ENCODE measurements around the gene RNASE13. TPM values are rescaled to one million over a fixed set of nuclear protein-coding genes. Genes with fewer than 3 reads are reported as not detected.

RNASE13 gene
- total RNA-seq, 1 experiment from 2014 or later = not detected

GRCh38 chr14:21054123-21054767 is 19.6 kb upstream of the RNASE13 start:
- no peaks in the 10 kb centered on the region for H3K9me3 ChIP-seq (ENCODE audit: control insufficient read depth, low read depth, low read length)
- H4K20me1 ChIP-seq (ENCODE audit: control insufficient read depth, insufficient read depth, insufficient read length) = no peaks in the 10 kb centered on the region
- H4K5ac ChIP-seq (ENCODE audit: insufficient read length, low read depth, low read length) = no peak overlapping the region
- H3K27me3 ChIP-seq (ENCODE audit: insufficient read depth, low read length) = no peaks in the 10 kb centered on the region
- no peak overlapping the region for H3K9ac ChIP-seq (ENCODE audit: extremely low read depth, insufficient read length, low read length)
- no peak overlapping the region for H2BK5ac ChIP-seq (ENCODE audit: insufficient read length, low read length)
- no peaks in the 10 kb centered on the region for H3K79me1 ChIP-seq (ENCODE audit: insufficient read depth, low read depth, low read length, poor library complexity, severe bottlenecking)
- H2AFZ ChIP-seq (ENCODE audit: low read length) = no peak overlapping the region
- H2BK20ac ChIP-seq (ENCODE audit: low read depth, low read length, poor library complexity, severe bottlenecking) = no peak overlapping the region
- H4K8ac ChIP-seq (replicated peaks; ENCODE audit: insufficient read length, low read depth, low read length) = no peak overlapping the region
- H3K27ac Mint-ChIP-seq = peak overlapping the region in 1 of 3 experiments; percentile 80; a peak in 1 of 7 replicates
- peaks cover 11 to 14% of the 10 kb centered on the region in 2 experiments for H3K4me1 Mint-ChIP-seq
- no CpG with 5 or more reads among the region's 3 CpGs for WGBS (ENCODE audit: extremely low coverage, insufficient read length, low lambda C conversion rate)
- no peak overlapping the region for H3K56ac ChIP-seq (ENCODE audit: insufficient read length, low read depth, low read length)
- no peak overlapping the region for H3K18ac ChIP-seq (ENCODE audit: insufficient read length, low read depth, low read length)
- H3K14ac ChIP-seq (ENCODE audit: insufficient read depth, low read length) = no peak overlapping the region
- TF ChIP-seq CTCF (conservative IDR thresholded peaks at IDR 0.05) = no peak
- no peaks in the 10 kb centered on the region for H3K36me3 Mint-ChIP-seq (ENCODE audit: insufficient read depth in 1 of 3, low read depth in 3 of 3)
- H3K4me3 Mint-ChIP-seq = no peak overlapping the region
- H3K27me3 Mint-ChIP-seq (ENCODE audit: low read depth) = peaks cover 4% of the 10 kb centered on the region; the same call in 1 of the 2 replicates
- H3K4me1 ChIP-seq (ENCODE audit: insufficient read depth, low read length) = no peaks in the 10 kb centered on the region; the same call in 1 of the 2 replicates
- H3K23ac ChIP-seq (ENCODE audit: insufficient read length, low read depth, low read length) = no peak overlapping the region
- no peak overlapping the region for H3K4me2 ChIP-seq (ENCODE audit: insufficient read depth, insufficient read length, low read length)
- H3K4ac ChIP-seq (ENCODE audit: low read depth, low read length) = no peak overlapping the region
- no peaks in the 10 kb centered on the region for H3K79me2 ChIP-seq (ENCODE audit: insufficient read depth, low read length)
- no peak overlapping the region for H2BK15ac ChIP-seq (ENCODE audit: low read depth, low read length)
- H2BK12ac ChIP-seq (ENCODE audit: insufficient read length, low read depth, low read length) = no peak overlapping the region
- no peak overlapping the region for H2BK120ac ChIP-seq (ENCODE audit: low read depth, low read length, poor library complexity, severe bottlenecking)
- no peak for DNase-seq
- no peak overlapping the region for H2AK5ac ChIP-seq (ENCODE audit: insufficient read length, low read length)
- H3K23me2 ChIP-seq (ENCODE audit: insufficient read length, low read depth, low read length, poor library complexity, severe bottlenecking) = no peaks in the 10 kb centered on the region
- H4K91ac ChIP-seq (ENCODE audit: insufficient read length, low read depth, low read length) = no peak overlapping the region
- H3T11ph ChIP-seq (ENCODE audit: low read length) = no peak overlapping the region
- no peaks in the 10 kb centered on the region for H3K9me3 Mint-ChIP-seq
- no peak overlapping the region for H3K27ac ChIP-seq (ENCODE audit: insufficient read length, low read depth, low read length)
